ENCODE results near the gene MTUS2.

MTUS2 gene

DNA sequence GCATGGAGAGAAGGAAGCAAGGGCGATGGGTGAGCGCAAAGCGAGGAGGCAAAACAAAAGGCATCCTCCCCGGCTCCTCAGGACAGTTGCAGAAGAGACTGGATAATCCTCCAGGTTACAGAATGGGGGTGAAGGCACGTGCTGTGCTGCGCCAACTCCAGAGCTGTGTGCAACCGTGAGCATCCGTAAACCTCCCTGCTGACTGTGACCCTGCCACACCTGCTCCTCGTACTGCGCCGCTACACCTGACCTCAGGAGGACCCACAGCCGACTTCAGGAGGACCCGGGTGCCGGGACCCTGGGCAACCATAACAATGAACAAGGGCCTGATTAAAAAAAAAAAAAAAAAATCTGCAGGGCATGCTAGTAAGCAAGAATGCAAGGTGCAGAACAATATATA is 706.6 kb downstream of the MTUS2 start:
- no peak for DNase-seq (ENCODE audit: low read depth)

DNA sequence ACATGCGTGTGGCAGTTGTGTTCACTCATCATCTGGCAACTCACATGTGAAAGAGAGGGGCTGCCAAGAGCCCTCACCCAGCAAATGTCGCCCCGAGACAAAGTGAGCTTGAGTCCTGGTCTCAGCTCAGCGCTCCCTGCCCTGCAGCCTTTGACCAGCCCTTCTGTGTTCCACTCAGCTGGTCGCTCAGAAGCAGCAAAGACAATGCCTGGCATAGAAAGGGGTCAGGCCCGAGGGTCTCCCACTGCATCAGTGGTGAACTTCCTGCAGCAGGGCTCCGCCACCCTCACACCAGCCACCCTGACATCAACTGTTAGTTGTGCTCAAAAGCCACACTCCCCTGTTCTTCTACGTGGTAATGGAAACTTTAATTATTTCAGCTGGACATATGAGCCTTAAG is 707.4 kb downstream of the MTUS2 start:
- no peak for DNase-seq (ENCODE audit: low read depth)

DNA sequence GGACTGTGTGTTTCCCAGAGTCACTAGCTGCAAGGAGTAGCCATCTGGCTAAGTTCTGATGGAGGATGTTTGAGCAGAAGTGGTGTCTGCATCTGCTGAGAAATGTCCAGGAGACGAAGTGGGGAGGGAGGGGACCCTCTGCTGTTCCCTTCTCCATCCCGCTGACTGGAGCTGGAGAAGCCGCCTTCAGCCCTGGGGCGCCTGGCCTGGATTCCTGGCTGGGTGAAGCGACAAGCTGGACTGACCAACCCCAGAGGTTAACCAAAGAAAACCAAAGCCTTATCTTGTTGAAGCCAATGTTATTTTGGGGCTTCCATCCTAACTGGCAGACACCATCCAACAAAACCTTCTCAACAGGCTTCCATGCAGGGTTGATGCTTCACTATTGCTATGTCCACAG is 707.8 kb downstream of the MTUS2 start:
- DNase-seq (ENCODE audit: low read depth) = no peak

DNA sequence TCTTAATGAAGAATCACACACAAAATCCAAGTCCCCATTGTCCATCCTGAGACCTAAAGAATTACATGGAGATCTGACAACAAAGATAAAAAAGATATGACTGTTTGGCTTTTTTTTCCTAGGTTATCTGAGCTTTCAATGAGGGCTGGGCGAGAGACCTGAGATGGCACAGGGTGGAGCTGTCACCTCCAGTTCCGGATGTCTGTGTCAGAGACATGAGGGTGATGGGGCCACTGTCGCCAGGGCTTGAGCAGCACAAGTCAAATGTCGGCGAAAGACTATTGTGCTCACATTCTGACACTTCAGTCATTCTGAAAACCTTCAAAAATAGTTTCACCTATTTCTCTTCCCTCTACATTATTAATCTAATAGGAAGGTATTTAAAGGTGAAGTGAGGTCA is 709.6 kb downstream of the MTUS2 start:
- no peak for DNase-seq (ENCODE audit: low read depth)

DNA sequence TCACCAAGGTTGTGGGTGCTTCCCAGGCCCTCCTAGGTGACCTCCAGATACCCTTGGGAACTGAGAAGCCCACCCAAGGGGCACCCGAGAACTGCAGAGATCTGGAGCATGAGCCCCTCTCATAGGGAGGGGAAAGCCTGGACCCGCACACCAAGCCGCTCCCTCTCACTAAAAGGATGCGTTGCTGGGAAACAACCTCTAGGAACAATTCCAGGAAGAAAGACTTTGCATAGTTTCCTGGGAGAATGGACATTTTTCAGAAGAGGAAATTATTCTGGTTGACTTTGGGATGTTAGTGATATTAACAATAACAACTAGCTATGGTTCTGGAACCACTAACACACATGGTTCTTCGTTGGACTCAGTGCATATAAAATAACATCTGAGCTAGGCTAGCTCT is 710.8 kb downstream of the MTUS2 start:
- DNase-seq (ENCODE audit: low read depth) = no peak

DNA sequence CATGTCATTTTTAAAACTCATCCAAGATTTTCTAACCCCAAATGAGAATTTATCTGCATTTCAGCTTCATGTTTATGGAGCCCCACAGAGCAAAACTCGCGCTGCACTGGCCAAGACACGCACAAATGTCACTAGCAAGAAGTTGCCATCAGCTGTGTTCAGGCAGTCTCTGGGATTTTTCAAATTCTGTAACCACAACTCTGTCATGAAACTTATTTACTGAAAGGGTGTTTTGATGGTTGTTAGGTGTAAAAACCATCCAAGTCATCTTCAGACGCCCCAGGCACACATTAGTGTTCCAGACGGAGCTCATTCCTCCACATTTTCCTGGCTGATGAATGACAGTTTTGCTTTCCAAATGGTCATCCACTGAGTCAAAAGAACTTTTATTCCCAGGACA is 712.0 kb downstream of the MTUS2 start:
- peak; percentile 91 for DNase-seq (ENCODE audit: low read depth)

DNA sequence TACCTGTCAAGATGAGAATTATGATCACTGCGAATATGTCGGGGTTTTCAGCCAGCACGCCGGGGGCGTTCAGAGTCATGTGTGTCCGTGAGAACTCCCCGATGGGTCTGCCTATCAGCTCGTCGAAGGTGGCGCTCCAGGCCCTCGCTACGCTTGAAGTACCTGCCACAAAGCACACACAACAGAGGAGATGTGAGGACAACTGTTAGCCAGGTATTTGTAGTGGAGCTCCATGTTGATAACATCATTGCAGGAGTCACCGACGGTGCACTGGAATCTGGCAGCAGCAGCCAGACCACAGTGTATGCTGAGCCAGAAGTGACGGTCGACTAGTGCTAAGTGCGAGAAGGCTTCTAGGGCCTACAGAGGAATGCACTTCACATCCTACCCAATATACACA is 712.7 kb downstream of the MTUS2 start:
- peak; percentile 16 for DNase-seq (ENCODE audit: low read depth)

DNA sequence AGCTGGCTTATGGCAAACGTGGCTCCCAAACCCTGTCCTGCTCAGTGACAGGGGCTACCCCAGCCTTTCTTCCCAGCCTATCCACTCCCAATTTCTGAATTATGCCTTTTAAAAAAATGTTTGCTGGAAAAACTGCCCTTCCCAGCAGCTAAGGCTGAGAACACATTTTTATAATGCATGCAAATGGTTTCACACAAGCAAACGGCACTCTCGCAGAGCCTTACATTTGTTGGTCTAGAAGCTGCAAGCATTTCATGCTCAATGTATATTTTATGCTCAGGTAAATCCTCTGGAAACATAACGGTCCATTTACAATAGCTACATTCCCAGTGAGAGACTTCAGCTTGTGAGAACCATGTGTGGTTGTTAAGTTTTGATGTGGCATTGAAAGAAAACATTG is 713.9 kb downstream of the MTUS2 start:
- DNase-seq (ENCODE audit: low read depth) = no peak

DNA sequence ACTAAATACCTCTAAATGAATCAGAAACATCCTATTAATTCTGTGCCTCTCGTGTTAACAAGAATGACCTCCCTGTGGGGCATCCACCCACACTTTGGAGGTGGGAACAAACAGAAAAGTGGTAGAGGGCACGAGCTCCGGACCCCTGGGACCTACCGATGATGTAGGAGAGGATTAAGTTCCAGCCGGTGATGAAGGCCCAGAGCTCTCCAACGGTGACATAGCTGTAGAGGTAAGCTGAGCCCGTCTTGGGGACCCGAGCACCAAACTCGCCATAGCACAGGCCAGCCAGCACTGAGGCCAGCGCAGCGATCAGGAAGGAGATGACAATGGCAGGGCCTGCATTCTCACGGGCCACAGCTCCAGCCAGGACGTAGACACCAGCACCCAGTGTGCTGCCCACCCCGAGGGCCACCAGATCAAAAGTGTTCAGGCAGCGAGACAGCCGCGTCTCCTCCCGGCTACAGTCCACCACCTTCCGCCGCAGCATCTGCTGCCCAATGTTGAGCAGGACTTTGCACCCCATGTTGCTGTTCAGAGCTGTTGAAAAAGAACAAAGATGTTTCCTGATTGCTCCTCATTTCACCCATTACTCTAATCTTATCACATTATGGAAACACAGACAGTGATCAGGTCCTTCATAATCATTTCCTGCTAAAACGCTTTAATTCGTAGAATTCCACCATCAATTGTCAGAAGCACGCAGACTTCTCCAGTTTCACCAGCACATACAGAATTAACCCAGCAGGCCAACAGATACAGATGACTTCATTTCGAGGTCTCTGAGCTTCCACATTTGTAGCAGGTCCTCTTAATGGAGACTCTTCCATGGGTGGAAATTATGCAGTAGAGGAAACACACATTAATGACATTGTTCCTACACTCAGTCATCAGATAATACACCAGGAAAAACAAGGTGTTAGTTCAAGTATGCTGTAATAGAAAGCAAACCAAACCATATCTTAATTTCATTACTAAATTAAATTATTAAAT is 715.8 kb downstream of the MTUS2 start:
- DNase-seq (ENCODE audit: low read depth) = no peak

DNA sequence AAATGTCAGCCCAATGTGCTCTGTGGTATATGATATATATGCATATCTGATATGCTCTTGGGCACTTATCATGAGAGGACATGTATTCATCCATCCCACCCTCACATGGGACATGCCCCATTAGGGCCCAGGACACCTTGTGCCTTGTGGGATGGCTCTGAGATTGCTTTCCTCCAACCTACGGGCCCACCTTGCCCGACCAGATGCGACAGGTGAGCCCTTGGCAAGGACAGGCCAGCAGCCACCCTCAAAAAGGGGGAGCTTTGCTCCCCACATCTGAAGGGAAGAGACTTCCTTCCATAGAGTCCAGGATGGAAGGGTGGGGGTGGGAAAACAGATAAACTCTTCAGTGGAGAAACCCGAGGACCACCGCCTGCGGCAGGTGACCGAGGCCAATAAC is 716.7 kb downstream of the MTUS2 start:
- DNase-seq (ENCODE audit: low read depth) = no peak

DNA sequence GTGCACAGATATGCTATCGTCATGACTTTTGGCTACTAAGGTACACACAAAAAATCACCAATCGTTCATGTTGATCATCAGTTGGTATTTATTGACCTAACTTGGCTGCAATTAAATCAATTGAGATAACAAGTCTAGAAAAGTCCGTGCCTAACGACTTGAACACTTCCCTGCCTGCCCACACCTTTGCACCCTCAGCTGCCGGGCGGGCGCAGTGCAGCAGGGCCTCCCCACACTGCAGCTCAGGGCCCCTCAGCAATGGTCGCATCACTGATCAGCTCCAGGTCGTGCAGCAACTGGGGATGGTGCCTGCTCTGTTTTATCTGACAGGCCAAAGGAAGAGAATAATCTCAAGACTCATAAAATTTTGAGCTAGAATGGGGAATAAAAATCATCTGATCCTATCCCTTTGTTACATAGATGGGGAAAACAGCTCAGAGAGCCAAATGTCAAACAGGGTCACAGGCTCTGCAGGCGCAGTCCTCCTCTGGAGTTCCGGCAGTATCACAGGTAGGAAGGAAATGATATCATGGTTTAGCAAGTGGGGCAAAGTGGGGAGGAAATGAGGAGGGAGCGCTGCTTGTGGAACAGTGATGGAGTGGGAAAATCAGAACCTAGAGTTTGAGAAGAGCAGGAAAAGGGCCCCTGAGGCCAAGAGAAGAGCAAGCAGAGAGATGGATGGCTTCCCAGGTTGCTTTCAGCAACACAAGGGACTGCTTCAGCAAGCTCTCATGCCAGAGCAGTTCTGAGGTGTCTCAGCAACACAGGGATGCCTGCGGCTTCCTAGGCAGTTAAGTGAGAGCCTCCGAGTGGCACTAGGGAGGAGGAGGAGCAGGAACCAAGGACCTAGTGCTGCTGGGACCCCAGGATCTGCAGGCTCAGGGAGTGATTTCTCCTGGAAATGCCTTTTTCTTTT is 717.9 kb downstream of the MTUS2 start:
- DNase-seq (ENCODE audit: low read depth) = peak; percentile 17

DNA sequence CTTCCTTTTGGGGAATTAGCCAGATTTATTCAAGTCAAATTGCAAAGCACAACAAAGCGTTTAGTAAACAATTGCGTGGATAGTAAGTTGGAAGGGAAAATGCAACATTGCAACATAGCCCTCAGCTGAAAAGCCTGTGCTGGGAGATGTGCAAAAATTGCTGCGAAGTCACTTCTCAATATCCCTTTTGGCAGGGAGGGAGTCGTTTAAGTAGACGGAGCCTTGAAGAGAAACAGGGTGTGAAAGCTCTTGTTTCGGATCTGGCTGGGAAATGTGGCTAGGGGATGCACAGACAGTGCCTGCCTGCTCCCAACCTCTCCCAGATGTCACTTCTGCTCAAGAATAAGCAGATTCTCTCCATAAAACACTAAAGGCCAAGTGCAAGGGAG is 718.5 kb downstream of the MTUS2 start:
- peak; percentile 30 for DNase-seq (ENCODE audit: low read depth)

DNA sequence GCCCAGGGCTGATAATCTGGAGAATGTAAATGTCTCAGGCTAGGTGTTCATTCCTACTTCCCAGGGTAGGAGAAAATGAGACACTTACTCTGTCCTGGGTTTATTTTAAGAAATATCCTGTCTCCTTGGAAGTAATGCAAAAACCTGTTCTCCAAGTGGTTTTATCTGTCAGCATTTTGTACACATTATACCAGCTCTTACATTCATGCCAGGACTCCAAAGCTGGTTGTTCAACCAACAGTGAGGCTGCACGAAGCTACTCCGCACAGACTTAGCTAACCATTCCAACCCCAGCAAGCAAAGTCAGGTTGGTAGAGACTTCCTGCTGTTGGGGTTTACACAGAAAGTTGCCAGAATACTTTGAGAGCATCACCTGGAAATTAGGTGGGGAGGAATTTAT is 719.7 kb downstream of the MTUS2 start:
- DNase-seq (ENCODE audit: low read depth) = no peak

DNA sequence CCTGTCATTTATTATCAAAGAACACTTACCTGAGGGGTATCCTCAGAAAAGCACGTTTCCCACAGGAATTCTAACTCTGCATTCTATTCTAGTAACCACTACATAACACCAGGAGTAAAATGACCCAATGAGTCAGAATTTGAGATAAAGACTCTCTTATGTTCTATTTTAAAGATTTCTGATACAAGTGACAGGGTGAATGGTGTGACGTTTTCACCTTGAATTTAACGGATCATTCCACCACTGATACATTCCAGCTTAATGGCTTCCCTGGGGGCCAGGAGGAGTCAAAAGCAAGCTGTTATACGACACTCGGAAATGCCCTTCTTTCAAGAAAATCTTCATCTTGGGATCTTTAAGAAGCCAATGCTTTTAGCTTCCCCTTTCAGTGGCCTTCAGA is 720.2 kb downstream of the MTUS2 start:
- DNase-seq (ENCODE audit: low read depth) = no peak

DNA sequence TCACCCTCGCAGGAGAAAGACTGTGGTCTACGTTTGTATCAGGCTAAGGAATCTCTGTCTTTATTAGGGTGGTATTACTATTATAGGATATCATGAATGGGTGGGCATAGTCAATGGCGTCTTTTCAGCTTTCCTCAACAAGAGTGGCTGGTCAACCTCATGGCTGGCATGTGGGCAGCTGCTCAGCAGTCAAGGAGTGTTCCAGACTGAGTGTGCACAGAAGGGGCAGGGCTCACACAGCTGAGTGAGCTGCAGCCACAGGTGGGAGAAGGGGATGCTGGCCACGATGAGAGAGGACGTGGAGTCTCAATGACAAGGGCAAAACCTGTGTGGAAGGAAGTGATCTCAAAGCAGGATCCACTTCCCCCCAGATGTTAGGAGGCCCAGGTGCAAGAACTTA is 720.7 kb downstream of the MTUS2 start:
- no peak for DNase-seq (ENCODE audit: low read depth)

DNA sequence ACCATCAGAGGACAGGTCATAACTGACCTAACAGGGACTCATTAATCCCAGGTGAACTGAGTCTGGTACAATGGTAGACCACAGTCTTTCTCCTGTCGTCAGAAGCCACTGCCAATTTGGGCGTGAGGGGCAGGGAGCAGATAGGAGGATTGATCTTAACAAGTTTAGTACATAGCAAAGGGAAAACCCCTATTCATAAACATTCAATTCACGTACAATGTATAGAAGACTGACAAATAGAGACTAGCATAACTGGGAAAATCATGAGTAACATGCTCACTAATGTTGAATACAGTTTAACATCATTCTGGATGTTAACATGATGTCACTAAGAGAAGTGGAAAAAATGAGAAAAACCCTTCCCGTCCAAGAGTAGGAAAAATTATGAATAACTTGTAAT is 721.3 kb downstream of the MTUS2 start:
- DNase-seq (ENCODE audit: low read depth) = no peak

DNA sequence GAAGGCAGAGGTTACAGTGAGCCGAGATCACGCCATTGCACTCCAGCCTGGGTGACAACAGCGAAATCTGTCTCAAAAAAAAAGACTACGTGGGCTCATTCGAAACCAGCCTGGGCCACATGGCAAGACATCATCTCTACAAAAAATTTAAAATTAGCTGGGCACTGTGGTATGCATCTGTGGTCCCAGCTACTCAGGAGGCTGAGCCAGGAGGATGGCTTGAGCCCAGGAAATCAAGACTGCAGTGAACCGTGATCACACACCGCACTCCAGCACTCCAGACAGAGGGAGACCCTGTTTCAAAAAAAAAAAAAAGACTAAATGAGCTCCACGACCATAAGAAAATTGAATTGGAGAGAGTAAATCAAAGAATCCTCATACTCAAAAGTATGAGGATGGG is 722.2 kb downstream of the MTUS2 start:
- no peak for DNase-seq (ENCODE audit: low read depth)

DNA sequence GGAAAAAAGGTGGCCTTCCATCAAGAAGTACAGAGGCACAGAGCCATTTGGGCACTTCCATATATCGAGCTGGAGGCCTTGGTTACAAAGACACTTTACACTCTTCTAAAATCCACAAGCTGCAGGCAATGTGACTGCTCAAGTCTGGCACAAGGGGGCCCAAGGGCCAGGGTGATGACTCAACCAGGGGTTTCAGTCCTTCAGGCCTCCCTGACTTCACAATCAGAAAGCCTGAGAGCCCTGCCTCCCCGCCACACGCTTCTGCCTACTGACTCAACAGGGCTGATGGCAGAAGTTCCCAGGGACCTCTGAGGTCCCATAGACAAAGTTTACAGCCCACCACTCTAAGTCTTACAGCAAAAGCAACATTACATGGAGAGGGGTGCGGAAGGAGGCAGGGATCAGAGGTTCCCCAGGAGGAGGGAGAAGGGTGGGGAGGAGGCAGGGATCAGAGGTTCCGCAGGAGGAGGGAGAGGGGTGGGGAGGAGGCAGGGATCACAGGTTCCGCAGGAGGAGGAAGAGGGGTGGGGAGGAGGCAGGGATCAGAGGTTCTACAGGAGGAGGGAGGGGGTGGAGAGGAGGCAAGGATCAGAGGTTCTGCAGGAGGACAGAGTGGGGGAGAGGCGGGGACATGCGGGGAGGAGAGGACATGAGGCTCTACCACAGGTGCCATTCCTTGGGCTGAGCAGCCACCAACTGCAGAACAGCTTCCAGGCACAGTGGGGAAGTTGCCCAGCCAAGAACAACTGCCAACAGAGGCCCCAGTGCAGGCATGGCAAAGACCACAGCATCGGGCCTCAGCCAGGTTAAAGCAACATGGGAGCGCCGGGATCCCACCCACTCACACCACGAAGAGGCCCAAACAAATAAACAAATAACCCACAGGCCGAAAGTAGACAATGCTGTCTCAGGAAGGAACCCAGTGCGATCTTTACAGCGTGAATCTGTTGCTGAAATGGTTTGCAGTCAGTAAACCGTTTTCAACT is 723.4 kb downstream of the MTUS2 start:
- DNase-seq (ENCODE audit: low read depth) = no peak

DNA sequence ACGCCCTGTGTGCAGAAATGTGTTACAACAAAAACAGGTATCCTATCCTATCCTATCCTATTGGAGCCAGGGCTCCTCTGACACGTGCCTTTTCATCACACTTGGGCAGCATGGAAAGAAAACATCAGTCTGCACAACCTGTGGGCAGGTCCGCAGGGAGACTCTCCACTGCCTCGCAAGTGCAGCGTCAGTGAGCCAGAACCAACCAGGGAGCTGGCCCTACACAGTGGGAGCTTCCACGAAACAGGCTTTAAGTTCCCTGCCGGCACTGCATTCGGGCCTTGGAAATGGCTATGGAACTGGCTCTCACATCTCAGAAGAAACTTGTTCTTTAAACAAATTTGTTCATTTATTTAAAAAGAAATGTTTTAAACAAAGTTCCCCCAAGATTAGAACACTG is 725.8 kb downstream of the MTUS2 start:
- DNase-seq (ENCODE audit: low read depth) = no peak

DNA sequence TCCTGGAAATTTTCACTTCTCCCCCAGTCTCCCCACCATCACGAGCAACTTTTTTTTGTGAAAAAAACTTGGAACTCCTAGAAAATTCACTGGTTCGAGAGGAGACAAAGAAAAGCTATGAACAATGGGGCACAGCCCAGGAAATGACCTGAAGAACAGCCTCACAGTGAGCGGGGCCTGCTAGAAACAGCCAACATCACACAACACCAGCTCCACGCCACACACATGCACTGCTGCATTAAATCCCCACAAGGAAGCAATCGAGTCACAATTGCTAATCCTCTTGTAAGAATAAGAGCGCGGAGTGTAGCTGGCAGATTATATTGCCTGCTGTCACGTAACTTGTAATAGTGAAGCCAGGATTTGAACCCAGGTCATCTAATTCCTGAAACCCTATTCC is 726.5 kb downstream of the MTUS2 start:
- no peak for DNase-seq (ENCODE audit: low read depth)

DNA sequence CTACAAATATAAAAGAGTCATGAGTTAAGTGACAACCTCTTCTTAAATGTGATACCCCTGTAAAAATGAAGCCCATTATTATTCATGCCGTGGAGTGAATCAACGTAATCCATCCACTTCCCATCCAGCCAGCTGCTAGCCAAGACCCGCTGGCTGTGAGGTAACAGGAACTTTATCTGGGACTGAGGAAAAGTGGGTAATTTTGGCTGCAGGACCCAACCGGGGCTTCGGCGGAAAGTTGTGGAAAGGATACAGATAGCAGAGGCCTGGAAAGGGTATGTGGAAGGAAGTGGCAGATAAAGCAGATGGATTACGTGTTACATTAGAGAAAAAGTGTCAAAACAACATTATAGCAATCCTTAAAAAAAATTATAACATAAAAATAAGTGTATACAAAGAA is 727.0 kb downstream of the MTUS2 start:
- no peak for DNase-seq (ENCODE audit: low read depth)

DNA sequence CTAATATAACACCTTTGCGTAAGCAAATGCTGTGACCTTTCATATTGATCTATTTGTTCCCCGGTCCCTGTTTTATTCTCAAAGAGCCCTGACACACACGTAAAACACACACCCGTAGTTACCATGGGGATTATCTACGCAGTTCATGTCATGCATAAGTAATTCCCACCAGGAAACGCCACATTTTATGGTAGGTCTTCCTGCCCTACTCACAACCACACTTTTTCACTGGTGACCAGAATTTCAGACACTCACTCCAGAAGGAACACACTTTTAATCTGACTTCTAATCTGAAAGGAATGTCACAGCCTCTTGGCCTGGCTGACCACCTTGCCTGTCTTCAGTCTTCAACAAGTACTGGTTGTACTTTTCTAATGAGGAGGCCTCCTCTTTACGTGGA is 728.6 kb downstream of the MTUS2 start:
- DNase-seq (ENCODE audit: low read depth) = no peak
